Suprapubic skin (tissue), 4 donors: Measurements from ENCODE around the gene IGFBP6. TPM values are rescaled to one million over a fixed set of nuclear protein-coding genes. Genes with fewer than 3 reads are reported as not detected.

Experiments used
- DNase-seq, 2 donors: peaks; one replicate each; pipeline ENCODE4 v3.0.0-alpha.2; 2019; ENCODE audit warnings: low spot score in 2 of 2
- H3K27ac ChIP-seq: fragments of 200-600 bp; sonication (generic); one replicate; pipeline ENCODE4 v1.5.1; 2019
- H3K27me3 ChIP-seq: fragments of 200-600 bp; sonication (generic); one replicate; pipeline ENCODE4 v1.5.1; 2019
- H3K36me3 ChIP-seq: fragments of 200-600 bp; sonication (generic); one replicate; pipeline ENCODE4 v1.5.1; 2019
- H3K4me1 ChIP-seq: fragments of 200-600 bp; sonication (generic); one replicate; pipeline ENCODE4 v1.5.1; 2019
- H3K4me3 ChIP-seq: fragments of 200-600 bp; sonication (generic); one replicate; pipeline ENCODE4 v1.5.1; 2019; ENCODE audit warnings: mild to moderate bottlenecking
- H3K9me3 ChIP-seq: fragments of 200-600 bp; sonication (generic); one replicate; pipeline ENCODE4 v1.5.1; 2019
- CTCF ChIP-seq, 2 donors: fragments of 200-600 bp in 1 of 2; fragments of 450-650 bp in 1 of 2; sonication (generic) in 1 of 2; IDR thresholded peaks; one replicate each; pipeline ENCODE4 v1.5.1; 2016 to 2019; ENCODE audit warnings: antibody characterized with exemption in 2 of 2, mild to moderate bottlenecking in 1 of 2, moderate library complexity in 1 of 2
- EP300 ChIP-seq: sonication (generic); formaldehyde crosslinking; IDR thresholded peaks from one replicate; pipeline ENCODE4 v1.6.1; 2017; ENCODE audit warnings: antibody characterized with exemption
- POLR2A ChIP-seq, 2 donors: fragments of 450-650 bp; IDR thresholded peaks; one replicate each; pipeline ENCODE4 v1.6.1; 2017; ENCODE audit warnings: antibody characterized with exemption in 2 of 2, mild to moderate bottlenecking in 2 of 2, moderate library complexity in 2 of 2
- POLR2AphosphoS5 ChIP-seq, 3 donors: sonication (generic); formaldehyde crosslinking; IDR thresholded peaks; one replicate each; pipeline ENCODE4 v1.6.1; 2017; ENCODE audit warnings: antibody characterized with exemption in 3 of 3
- WGBS: methylation state at CpG from one replicate; pipeline ENCODE4 v1.1.5; 2018; 5-methylcytosine and 5-hydroxymethylcytosine counted together
- total RNA-seq, 4 donors: library from RNA; depleted of rRNA; stranded (reverse); fragments of >200 nt; gene quantifications; one replicate each; pipeline ENCODE4 v1.1.0, GENCODE V29; 2016

The IGFBP6 gene
- total RNA-seq, 4 donors from 2014 or later: 19.2 to 97.0 (median 59.6) TPM

DNA sequence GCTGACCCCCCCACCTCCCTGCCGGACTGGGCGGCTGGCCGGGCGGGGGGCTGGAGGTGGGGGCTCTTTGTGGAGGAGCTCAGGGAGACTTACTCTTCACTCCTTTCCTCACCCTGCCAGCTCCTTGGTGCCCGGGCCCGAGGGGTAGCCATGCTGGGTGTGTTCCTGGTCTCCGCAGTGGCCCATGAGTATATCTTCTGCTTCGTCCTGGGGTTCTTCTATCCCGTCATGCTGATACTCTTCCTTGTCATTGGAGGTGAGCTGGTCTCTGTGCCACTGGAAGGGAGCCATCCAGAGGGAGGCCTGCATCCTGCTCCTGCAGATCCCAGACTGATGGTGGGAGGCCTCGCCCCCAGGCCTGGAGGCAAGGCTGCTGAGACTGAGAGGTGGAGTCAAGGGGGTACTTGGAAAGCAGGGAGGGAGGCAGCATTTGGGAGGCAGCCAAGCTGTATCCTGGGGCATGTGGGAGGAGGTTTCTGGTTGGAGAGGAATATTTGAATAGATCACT lies 25.5 kb downstream of the IGFBP6 start:
- TF ChIP-seq POLR2AphosphoS5 (IDR thresholded peaks at IDR 0.05): no peak
- no peak for TF ChIP-seq EP300
- TF ChIP-seq CTCF (IDR thresholded peaks at IDR 0.05): no peak
- no peak for TF ChIP-seq POLR2A (IDR thresholded peaks at IDR 0.05)
- Histone ChIP-seq H3K4me1 (no peaks in the 10 kb centered on the region), H3K4me3 (no peak overlapping the region), H3K27me3 (no peaks in the 10 kb centered on the region), H3K9me3 (no peaks in the 10 kb centered on the region), H3K36me3 (no peaks in the 10 kb centered on the region), H3K27ac (no peak overlapping the region)
- 82% methylated on average over 10 of the region's 10 CpGs for WGBS
- peak in 1 of 2 donors; percentile 48 for DNase-seq

DNA sequence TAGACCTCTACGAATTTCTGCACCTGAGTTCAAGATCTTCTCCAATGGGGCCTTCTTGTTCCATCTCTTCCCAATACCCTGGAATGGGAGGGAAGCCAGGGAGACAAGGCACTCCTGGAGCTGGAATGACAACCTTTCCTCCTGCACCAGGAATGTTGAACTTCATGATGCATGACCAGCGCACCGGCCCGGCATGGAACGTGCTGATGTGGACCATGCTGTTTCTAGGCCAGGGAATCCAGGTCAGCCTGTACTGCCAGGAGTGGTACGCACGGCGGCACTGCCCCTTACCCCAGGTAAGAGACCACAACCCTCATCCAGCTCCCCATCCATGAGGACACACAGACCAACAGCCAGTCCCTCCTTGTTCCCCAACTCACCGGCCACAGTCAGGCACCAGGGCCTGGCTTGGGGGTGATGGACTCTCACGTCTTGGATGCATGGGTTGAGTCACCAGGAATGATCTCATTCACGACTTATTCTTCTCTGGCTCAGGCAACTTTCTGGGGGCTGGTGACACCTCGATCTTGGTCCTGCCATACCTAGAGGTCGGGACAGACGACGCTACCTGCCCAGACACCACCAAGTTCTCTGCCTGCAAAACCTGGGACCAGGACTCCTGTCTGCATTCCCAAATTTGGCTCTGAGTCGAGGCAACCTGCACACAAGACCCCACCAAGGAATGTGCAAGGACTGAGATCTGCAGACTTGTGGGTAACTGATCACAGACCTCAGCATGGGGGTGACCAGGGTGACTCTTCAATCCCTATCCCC lies 26.3 kb downstream of the IGFBP6 start:
- Histone ChIP-seq H3K9me3 (no peaks in the 10 kb centered on the region), H3K36me3 (no peaks in the 10 kb centered on the region), H3K4me3 (no peak overlapping the region), H3K27ac (no peak overlapping the region), H3K27me3 (no peaks in the 10 kb centered on the region), H3K4me1 (no peaks in the 10 kb centered on the region)
- WGBS: 83% methylated on average over 11 of the region's 16 CpGs
- TF ChIP-seq EP300 (no peak), CTCF (IDR thresholded peaks at IDR 0.05) (no peak), POLR2A (IDR thresholded peaks at IDR 0.05) (no peak), POLR2AphosphoS5 (IDR thresholded peaks at IDR 0.05) (no peak)
- DNase-seq: peak in 1 of 2 donors; percentile 50

- TF ChIP-seq POLR2A (IDR thresholded peaks at IDR 0.05) (no peak), POLR2AphosphoS5 (IDR thresholded peaks at IDR 0.05) (no peak), CTCF (IDR thresholded peaks at IDR 0.05) (no peak), EP300 (no peak)
- no peak for DNase-seq
- Histone ChIP-seq H3K9me3 (no peaks in the 10 kb centered on the region), H3K27me3 (no peaks in the 10 kb centered on the region), H3K27ac (no peak overlapping the region), H3K4me3 (no peak overlapping the region), H3K4me1 (no peaks in the 10 kb centered on the region), H3K36me3 (no peaks in the 10 kb centered on the region)
Observed at GRCh38 chr12:53124352-53124723, 26.9 kb downstream of the IGFBP6 start.

DNA sequence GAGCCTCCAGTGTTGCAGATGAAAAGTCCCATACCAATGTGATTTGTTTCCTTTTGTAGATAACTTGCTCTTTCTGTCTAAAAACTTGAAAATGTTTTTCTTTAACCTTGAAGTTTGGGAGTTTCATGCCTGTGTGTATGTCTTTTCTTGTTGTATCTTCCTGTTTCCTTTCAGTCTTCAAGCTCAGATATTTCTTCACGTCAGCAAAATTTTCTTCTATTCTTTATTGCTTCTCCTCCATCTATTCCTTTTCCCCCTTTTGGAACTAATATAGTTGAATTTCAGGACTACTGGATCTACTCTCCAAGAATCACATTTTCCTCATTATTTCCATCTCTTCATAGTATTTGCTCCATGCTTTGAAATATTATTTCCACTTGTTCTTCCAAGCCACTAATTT lies 29.7 kb downstream of the IGFBP6 start:
- DNase-seq: no peak
- Histone ChIP-seq H3K9me3 (no peaks in the 10 kb centered on the region), H3K27ac (no peak overlapping the region), H3K36me3 (no peaks in the 10 kb centered on the region), H3K27me3 (no peaks in the 10 kb centered on the region), H3K4me3 (no peak overlapping the region), H3K4me1 (no peaks in the 10 kb centered on the region)
- TF ChIP-seq CTCF (IDR thresholded peaks at IDR 0.05) (no peak), POLR2A (IDR thresholded peaks at IDR 0.05) (no peak), POLR2AphosphoS5 (IDR thresholded peaks at IDR 0.05) (no peak), EP300 (no peak)
- WGBS: 80% methylated on average over 1 of the region's 1 CpG

GRCh38 chr12:53128780-53129569 lies 31.5 kb downstream of the IGFBP6 start:
- 86% methylated on average over 10 of the region's 10 CpGs for WGBS
- H3K4me1 ChIP-seq: no peaks in the 10 kb centered on the region
- no peak overlapping the region for H3K27ac ChIP-seq
- no peaks in the 10 kb centered on the region for H3K27me3 ChIP-seq
- H3K36me3 ChIP-seq: no peaks in the 10 kb centered on the region
- H3K4me3 ChIP-seq: no peak overlapping the region
- no peak for DNase-seq
- H3K9me3 ChIP-seq: no peaks in the 10 kb centered on the region
- TF ChIP-seq CTCF (IDR thresholded peaks at IDR 0.05): no peak
- no peak for TF ChIP-seq EP300
- TF ChIP-seq POLR2A (IDR thresholded peaks at IDR 0.05): no peak
- no peak for TF ChIP-seq POLR2AphosphoS5 (IDR thresholded peaks at IDR 0.05)
